Ishikawa (cell line): ENCODE data around the gene MOB3C.

Source experiments
- CEBPB ChIP-seq: IDR thresholded peaks from 2 replicates; pipeline ENCODE4 v1.6.1; 2012
- CREB1 ChIP-seq: IDR thresholded peaks from 2 replicates; pipeline ENCODE4 v1.6.1; 2012; ENCODE audit warnings: low read depth
- EGR1 ChIP-seq: IDR thresholded peaks from 2 replicates; pipeline ENCODE4 v1.6.1; 2012
- EP300 ChIP-seq: IDR thresholded peaks from 2 replicates; pipeline ENCODE4 v1.6.1; 2012; ENCODE audit warnings: borderline replicate concordance
- FOXM1 ChIP-seq: IDR thresholded peaks from 2 replicates; pipeline ENCODE4 v1.6.1; 2012; ENCODE audit warnings: low read depth, borderline replicate concordance
- MAX ChIP-seq: IDR thresholded peaks from 2 replicates; pipeline ENCODE4 v1.6.1; 2012
- NFIC ChIP-seq: IDR thresholded peaks from 2 replicates; pipeline ENCODE4 v1.6.1; 2012
- RAD21 ChIP-seq: IDR thresholded peaks from 2 replicates; pipeline ENCODE4 v1.6.1; 2012; ENCODE audit warnings: low read depth
- REST ChIP-seq: IDR thresholded peaks from 2 replicates; pipeline ENCODE4 v1.6.1; 2012; ENCODE audit warnings: low read depth, mild to moderate bottlenecking
- TAF1 ChIP-seq: IDR thresholded peaks from 2 replicates; pipeline ENCODE4 v1.6.1; 2012; ENCODE audit warnings: low read depth, mild to moderate bottlenecking
- TCF12 ChIP-seq: IDR thresholded peaks from 2 replicates; pipeline ENCODE4 v1.6.1; 2012; ENCODE audit warnings: low read depth
- TEAD4 ChIP-seq: IDR thresholded peaks from 2 replicates; pipeline ENCODE4 v1.6.1; 2012
- USF1 ChIP-seq: IDR thresholded peaks from 2 replicates; pipeline ENCODE4 v1.6.1; 2012
- YY1 ChIP-seq: IDR thresholded peaks from 2 replicates; pipeline ENCODE4 v1.6.1; 2012; ENCODE audit warnings: low read depth
- ZBTB7A ChIP-seq: IDR thresholded peaks from 2 replicates; pipeline ENCODE4 v1.6.1; 2012; ENCODE audit warnings: low read depth

MOB3C gene

GRCh38 chr1:46646844-46647243 lies 30.2 kb upstream of the MOB3C start:
- no peak for TF ChIP-seq EGR1
- TF ChIP-seq MAX, result no peak
- no peak for TF ChIP-seq REST
- no peak for TF ChIP-seq TAF1
- TF ChIP-seq YY1, result no peak
- no peak for TF ChIP-seq USF1
- TF ChIP-seq NFIC, result no peak
- no peak for TF ChIP-seq RAD21
- no peak for TF ChIP-seq TCF12
- TF ChIP-seq CEBPB, result no peak
- TF ChIP-seq EP300, result no peak
- no peak for TF ChIP-seq FOXM1
- TF ChIP-seq ZBTB7A, result no peak
- TF ChIP-seq CREB1, result no peak

GRCh38 chr1:46646331-46646730 lies 29.7 kb upstream of the MOB3C start:
- no peak for TF ChIP-seq RAD21
- no peak for TF ChIP-seq TCF12
- TF ChIP-seq TAF1, result no peak
- TF ChIP-seq USF1, result no peak
- TF ChIP-seq CREB1, result no peak
- TF ChIP-seq REST, result no peak
- TF ChIP-seq CEBPB, result no peak
- TF ChIP-seq NFIC, result no peak
- TF ChIP-seq FOXM1, result no peak

GRCh38 chr1:46645815-46646214 lies 29.2 kb upstream of the MOB3C start:
- no peak for TF ChIP-seq FOXM1
- no peak for TF ChIP-seq EGR1
- TF ChIP-seq RAD21, result no peak
- TF ChIP-seq NFIC, result no peak
- TF ChIP-seq USF1, result no peak
- no peak for TF ChIP-seq MAX
- TF ChIP-seq TAF1, result no peak
- no peak for TF ChIP-seq YY1
- TF ChIP-seq TEAD4, result no peak
- TF ChIP-seq TCF12, result no peak
- TF ChIP-seq CREB1, result no peak
- TF ChIP-seq REST, result no peak
- no peak for TF ChIP-seq EP300
- TF ChIP-seq ZBTB7A, result no peak
- no peak for TF ChIP-seq CEBPB

GRCh38 chr1:46643368-46643775 lies 26.8 kb upstream of the MOB3C start:
- TF ChIP-seq TEAD4 (peak; percentile 60; the same call in 1 of the 2 replicates), TAF1 (no peak), NFIC (peak; percentile 94), TCF12 (0 out of 2 replicates have a peak, but pooled peaks have one; percentile 49), ZBTB7A (no peak), REST (no peak), RAD21 (0 out of 2 replicates have a peak, but pooled peaks have one; percentile 0), CEBPB (0 out of 2 replicates have a peak, but pooled peaks have one; percentile 22), EP300 (peak; percentile 43; the same call in 1 of the 2 replicates)
